ENCODE data around the gene TRIM44. TPM values are rescaled to one million over a fixed set of nuclear protein-coding genes. Genes with fewer than 3 reads are reported as not detected.

Gene TRIM44
- polyA plus RNA-seq, 1 donor (not counting 4 experiments of a cell fraction or from before 2014, with no cell fraction given) = 48.3 TPM

GRCh38 chr11:35802672-35803071 is 140.1 kb downstream of the TRIM44 start:
- dilution Hi-C loops (cut with MboI; ENCODE audit: extremely low pct_ligation_motif_present, low sequenced_read_pairs) = loop anchor here (25.0 kb wide), 1 partner anchor 190 kb away; the partner anchor contains the start of gene FJX1
- H3K4me2 ChIP-seq (ENCODE audit: control insufficient read depth, extremely low read depth, insufficient read depth, low read depth, low read length) = peak overlapping the region; percentile 77

GRCh38 chr11:35803115-35803514 is 140.5 kb downstream of the TRIM44 start:
- H3K79me2 ChIP-seq (ENCODE audit: control insufficient read depth, insufficient read depth, low read length) = peaks cover 2% of the 10 kb centered on the region
- H3K9me3 ChIP-seq (ENCODE audit: control insufficient read depth, low read depth, low read length) = no peaks in the 10 kb centered on the region
- H3K4me2 ChIP-seq (ENCODE audit: control insufficient read depth, extremely low read depth, insufficient read depth, low read depth, low read length) = peak overlapping the region; percentile 77
- TF ChIP-seq CTCF (optimal IDR thresholded peaks at IDR 0.05 in 1 of 3, IDR thresholded peaks at IDR 0.05 in 1 of 3, conservative IDR thresholded peaks at IDR 0.05 in 1 of 3; ENCODE audit: extremely low read depth in 1 of 3, insufficient read depth in 2 of 3, low read length in 3 of 3) (no peak), EZH2 (IDR thresholded peaks at IDR 0.05; ENCODE audit: low read length) (no peak)
- dilution Hi-C loops (cut with MboI; ENCODE audit: extremely low pct_ligation_motif_present, low sequenced_read_pairs) = loop anchor here (25.0 kb wide), 1 partner anchor 191 kb away; the partner anchor contains the start of gene FJX1
- DNase-seq (ENCODE audit: low read depth, low spot score) = no peak
- no peak overlapping the region for H3K4me3 ChIP-seq (ENCODE audit: control insufficient read depth in 2 of 3, extremely low read depth in 1 of 3, insufficient read depth in 2 of 3, low read depth in 1 of 3, low read length in 3 of 3)
- no peaks in the 10 kb centered on the region for H3K9me1 ChIP-seq (ENCODE audit: control insufficient read depth, extremely low read depth, insufficient read depth, low read length)
- H3K27ac ChIP-seq (ENCODE audit: control insufficient read depth, insufficient read depth, low read length) = no peak overlapping the region
- H3K27me3 ChIP-seq (ENCODE audit: control insufficient read depth, extremely low read depth, insufficient read depth, low read length) = no peaks in the 10 kb centered on the region
- no peak overlapping the region for H3K9ac ChIP-seq (ENCODE audit: control insufficient read depth, extremely low read depth, insufficient read depth, low read length)
- no peak for FAIRE-seq
- peaks cover 49% of the 10 kb centered on the region for H3K4me1 ChIP-seq (ENCODE audit: control insufficient read depth, extremely low read depth, insufficient read depth, low read length)
- no peaks in the 10 kb centered on the region for H4K20me1 ChIP-seq (ENCODE audit: control insufficient read depth, extremely low read depth, insufficient read depth, low read length)
- H2AFZ ChIP-seq (ENCODE audit: control insufficient read depth, low read length) = no peak overlapping the region
- peaks cover 3 to 8% of the 10 kb centered on the region in 2 experiments for H3K36me3 ChIP-seq (ENCODE audit: control insufficient read depth in 2 of 2, extremely low read depth in 1 of 2, insufficient read depth in 2 of 2, low read length in 2 of 2)

More at GRCh38 chr11:35802672-35803071, 140.1 kb downstream of the TRIM44 start:
- FAIRE-seq (peak; percentile 85), DNase-seq (ENCODE audit: low read depth, low spot score) (no peak)
- Histone ChIP-seq H3K9ac (ENCODE audit: control insufficient read depth, extremely low read depth, insufficient read depth, low read length) (peak overlapping the region; percentile 51), H4K20me1 (ENCODE audit: control insufficient read depth, extremely low read depth, insufficient read depth, low read length) (no peaks in the 10 kb centered on the region), H3K79me2 (ENCODE audit: control insufficient read depth, insufficient read depth, low read length) (peaks cover 5% of the 10 kb centered on the region), H3K9me3 (ENCODE audit: control insufficient read depth, low read depth, low read length) (no peaks in the 10 kb centered on the region), H2AFZ (ENCODE audit: control insufficient read depth, low read length) (peak overlapping the region; percentile 36), H3K27me3 (ENCODE audit: control insufficient read depth, extremely low read depth, insufficient read depth, low read length) (no peaks in the 10 kb centered on the region), H3K4me3 (ENCODE audit: control insufficient read depth in 2 of 3, extremely low read depth in 1 of 3, insufficient read depth in 2 of 3, low read depth in 1 of 3, low read length in 3 of 3) (peak overlapping the region in 2 of 3 experiments; percentile 11 to 49), H3K4me1 (ENCODE audit: control insufficient read depth, extremely low read depth, insufficient read depth, low read length) (peaks cover 54% of the 10 kb centered on the region), H3K36me3 (ENCODE audit: control insufficient read depth in 2 of 2, extremely low read depth in 1 of 2, insufficient read depth in 2 of 2, low read length in 2 of 2) (peaks cover 3 to 6% of the 10 kb centered on the region in 2 experiments), H3K27ac (ENCODE audit: control insufficient read depth, insufficient read depth, low read length) (peak overlapping the region; percentile 70), H3K9me1 (ENCODE audit: control insufficient read depth, extremely low read depth, insufficient read depth, low read length) (no peaks in the 10 kb centered on the region)
- no peak for TF ChIP-seq CTCF (optimal IDR thresholded peaks at IDR 0.05 in 1 of 3, IDR thresholded peaks at IDR 0.05 in 1 of 3, conservative IDR thresholded peaks at IDR 0.05 in 1 of 3; ENCODE audit: extremely low read depth in 1 of 3, insufficient read depth in 2 of 3, low read length in 3 of 3)
- no peak for TF ChIP-seq EZH2 (IDR thresholded peaks at IDR 0.05; ENCODE audit: low read length)
